Non-pigmented ciliary epithelial cell (primary cell): ENCODE data around the gene ADGRL1.

Experiments
- DNase-seq: peaks from one replicate; pipeline ENCODE4 v3.0.0-alpha.2; 2010; ENCODE audit warnings: low read depth

ADGRL1 gene

GRCh38 chr19:14112051-14112808, 93.7 kb downstream of the ADGRL1 start:
- no peak for DNase-seq

- no peak for DNase-seq
These were observed 94.5 kb downstream of the ADGRL1 start for GRCh38 chr19:14111486-14111885.

GRCh38 chr19:14110650-14111049, 95.3 kb downstream of the ADGRL1 start:
- DNase-seq: no peak

GRCh38 chr19:14107581-14108461, 98.1 kb downstream of the ADGRL1 start:
- no peak for DNase-seq

GRCh38 chr19:14106840-14107239, 99.1 kb downstream of the ADGRL1 start:
- DNase-seq: no peak

GRCh38 chr19:14105680-14106079, 100.3 kb downstream of the ADGRL1 start:
- no peak for DNase-seq

- no peak for DNase-seq
These were observed 102.7 kb downstream of the ADGRL1 start for GRCh38 chr19:14103310-14103709.

GRCh38 chr19:14102756-14103155, 103.2 kb downstream of the ADGRL1 start:
- no peak for DNase-seq

GRCh38 chr19:14102102-14102696, 103.8 kb downstream of the ADGRL1 start:
- no peak for DNase-seq

- DNase-seq: no peak
These were observed 104.9 kb downstream of the ADGRL1 start for GRCh38 chr19:14101003-14101545.
